RKO (cell line): ENCODE measurements around the gene MARK2.

Experiments used
- DNase-seq: peaks from one replicate; pipeline ENCODE4 v3.0.0-alpha.2; 2016; ENCODE audit warnings: low spot score

Gene MARK2

DNA sequence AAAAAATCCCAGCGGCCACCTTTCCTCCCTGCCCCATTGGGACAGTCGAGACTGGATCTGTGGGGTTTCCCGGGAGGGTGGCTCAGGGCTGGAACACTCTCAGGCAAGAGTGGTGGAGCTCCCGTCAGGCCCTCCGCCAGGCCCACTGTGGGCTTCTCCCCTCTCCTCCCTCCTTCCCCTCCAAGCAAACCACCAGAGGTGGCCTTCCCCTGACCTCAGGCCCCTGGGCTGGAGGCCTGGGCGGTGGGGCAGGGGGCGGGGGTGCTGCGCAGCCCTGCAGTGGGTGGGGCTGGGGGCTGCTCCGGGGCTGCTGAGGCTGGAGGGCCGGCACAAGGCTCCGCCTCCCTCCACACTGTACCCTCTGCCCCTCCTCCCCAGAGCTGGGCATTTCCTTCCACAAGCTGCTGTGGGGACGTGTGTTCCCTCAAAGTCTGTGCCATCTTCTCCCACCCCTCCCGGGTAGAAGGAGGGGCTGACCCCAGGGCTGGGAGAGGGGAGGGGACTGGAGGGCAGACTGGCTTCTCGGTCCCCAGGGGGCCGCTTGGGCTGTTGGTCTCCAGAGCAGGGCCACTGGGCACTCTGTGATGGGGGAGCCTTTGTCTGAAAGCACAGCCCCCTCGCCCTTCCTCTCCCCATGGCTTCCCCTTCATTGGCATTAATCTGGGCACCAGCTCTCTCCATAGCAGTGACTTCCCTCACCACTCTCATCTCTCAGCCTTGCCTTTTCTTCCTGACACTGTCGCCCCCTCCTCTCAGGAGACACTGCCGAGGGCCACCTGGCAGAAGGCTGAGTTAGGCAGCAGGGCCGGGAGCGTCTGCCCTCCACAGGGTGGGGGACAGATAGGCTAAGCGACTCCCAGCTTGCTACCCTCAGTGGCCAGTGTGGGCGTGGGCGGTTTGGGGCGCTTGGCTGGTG is 70.9 kb downstream of the MARK2 start:
- DNase-seq: no peak

DNA sequence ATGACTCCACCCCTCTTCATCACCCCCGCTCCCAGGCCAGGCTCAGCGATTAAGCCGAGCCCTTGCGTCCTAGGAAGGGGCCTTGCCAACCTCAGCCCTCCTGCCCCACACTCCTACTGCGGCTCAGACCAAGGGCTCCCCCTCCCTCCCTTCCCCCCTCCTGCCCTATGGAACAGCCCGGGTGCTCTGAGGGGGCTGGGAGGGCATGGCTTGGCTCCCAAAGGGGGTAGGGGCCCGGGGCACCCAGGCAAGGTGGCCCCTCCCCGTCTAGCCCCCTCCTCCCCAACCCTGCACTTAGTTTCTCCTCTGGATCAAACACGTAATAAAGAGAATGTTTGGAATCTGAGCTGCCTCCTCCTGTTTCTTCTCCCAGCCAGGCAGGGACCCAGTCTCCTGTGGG is 71.8 kb downstream of the MARK2 start:
- no peak for DNase-seq

DNA sequence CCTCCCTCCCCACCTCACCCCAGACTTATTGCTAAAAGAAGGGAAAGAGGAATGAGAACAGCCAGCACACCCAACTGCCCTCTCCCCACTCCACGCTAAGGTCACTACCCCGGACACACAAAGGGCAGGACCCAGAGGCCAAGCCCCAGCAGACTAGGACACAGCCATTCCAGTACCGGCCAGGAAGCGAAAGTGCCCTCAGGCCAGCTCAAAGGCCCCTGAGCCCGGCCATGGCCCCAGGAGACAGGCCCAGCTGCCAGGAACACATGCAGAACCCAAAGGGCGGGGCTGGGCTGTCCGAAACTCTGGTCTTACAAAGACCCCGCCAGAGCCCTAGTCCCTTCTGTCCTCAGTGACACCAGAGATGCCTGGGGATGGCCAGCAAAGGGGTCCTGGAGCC is 72.5 kb downstream of the MARK2 start:
- DNase-seq: no peak

DNA sequence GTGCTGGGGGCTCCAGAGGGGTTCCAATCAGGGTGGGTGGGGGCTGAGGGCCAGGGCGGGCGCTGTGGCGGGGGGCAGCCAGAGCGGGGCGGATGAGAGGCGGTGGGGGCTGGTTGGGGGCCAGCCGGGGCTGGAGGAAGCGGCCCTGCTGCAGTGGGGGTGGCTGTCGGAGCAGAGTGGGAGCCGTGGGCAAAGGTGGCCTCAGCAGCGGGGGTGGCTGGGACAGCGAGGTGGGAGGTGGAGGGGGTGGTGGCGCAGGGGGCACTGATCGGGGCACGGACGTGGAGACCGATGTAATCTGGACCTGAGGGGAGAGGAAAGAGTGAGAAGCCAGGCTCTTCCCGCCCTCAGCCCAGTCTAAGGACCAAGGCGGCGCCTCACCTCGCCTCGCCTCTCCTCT is 73.0 kb downstream of the MARK2 start:
- no peak for DNase-seq

GRCh38 chr11:63912678-63913077 is 73.8 kb downstream of the MARK2 start:
- DNase-seq: no peak

DNA sequence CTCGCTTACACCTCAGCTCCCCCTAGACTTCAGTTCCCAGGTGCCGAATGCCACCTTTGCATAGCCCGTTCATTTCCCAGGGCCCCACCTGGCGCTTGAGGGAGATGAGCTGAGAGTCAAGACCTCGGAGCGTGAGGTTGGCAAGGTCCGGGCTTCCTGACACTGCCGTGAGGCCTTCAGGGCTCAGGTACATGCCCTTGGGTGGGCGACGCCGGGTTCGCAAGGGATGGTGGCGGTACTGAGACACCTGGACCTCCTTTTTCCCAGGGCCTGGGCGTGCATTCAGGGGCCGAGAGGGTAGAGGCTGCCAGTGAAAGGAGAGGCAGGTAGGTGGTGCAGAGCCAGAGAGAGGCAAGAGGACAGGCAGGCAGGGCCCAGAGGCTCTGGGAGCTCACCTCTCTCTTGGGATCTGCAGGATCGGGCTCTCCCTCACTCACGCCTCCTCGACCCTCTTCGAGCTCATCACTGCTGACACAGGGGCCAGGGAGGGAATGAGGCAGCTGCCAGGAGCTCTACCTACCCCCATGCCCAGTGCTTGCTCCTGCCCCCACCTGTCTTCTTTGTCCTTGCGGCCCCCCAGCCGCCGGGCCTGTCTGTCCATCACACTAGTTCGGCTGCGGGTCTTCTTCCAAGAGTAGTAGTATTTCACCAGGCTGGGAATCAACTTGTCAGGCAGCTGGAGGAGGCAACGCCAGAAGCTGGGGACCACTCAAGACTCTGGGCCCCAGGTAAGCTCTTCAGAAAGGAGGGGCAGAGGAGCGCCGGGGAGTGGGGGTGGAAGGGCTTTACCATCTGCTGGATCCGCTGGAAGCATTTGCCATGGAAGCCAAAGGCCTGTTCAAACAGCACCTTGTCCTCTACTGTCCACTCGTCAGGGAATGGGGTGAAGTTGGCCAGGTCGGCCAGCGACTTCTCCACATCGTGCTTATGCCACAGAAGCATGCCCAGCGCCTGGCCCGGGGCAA is 75.2 kb downstream of the MARK2 start:
- DNase-seq: no peak

GRCh38 chr11:63914896-63915691 is 76.2 kb downstream of the MARK2 start:
- DNase-seq: no peak

DNA sequence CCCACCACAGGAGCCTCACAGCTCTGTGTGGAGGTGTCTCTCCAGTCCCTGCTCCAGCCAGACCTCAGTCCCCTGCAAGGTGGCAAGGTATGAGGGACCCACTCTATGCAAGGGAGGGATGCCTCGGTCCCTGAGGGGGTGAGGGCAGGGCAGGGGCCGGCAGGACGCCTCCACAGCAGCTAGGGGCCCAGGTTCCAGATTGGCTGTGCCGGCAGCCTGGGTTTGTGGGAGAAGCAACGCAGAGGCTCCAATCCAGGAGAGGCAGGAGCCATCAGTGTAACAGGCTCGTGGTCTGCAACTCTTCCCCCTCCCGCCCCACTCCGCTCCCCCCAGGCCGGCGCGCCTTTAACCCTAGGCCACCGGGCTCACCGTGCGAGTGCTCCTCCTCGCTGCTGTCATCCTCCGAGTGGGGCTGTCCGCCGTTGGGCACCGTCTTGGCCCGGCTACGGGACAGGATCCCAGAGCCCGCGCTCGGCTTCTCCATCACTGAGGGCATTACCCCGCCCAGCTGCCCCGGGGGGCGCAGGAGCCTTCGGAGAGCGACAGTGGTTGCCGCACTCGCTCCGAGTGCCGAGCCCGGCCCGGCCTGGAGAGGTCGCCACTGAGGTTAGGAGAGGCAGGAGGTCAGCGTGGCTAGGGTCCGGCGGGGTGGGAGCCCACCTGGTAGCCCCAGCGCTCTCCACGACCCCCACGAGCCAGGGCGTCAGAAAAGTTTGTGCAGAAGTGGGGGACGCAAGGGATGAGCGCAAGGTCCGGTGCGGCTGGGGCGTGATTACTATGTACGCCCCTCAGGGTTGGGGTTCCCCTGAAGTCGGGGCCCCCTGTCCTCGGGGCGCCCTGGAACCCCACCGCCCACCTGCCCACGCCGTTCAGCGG is 77.3 kb downstream of the MARK2 start:
- DNase-seq: peak; percentile 53

GRCh38 chr11:63916837-63917691 is 78.2 kb downstream of the MARK2 start, which contains the start of gene RCOR2:
Gene RCOR2, minus strand, starts transcription at chr11:63917164. Its CDS starts 708 bp downstream, at chr11:63916456.
- peak; percentile 85 for DNase-seq

GRCh38 chr11:63917692-63918506 is 79.0 kb downstream of the MARK2 start:
- DNase-seq: no peak

- DNase-seq: peak; percentile 39
These were observed 79.7 kb downstream of the MARK2 start for GRCh38 chr11:63918507-63919191.

DNA sequence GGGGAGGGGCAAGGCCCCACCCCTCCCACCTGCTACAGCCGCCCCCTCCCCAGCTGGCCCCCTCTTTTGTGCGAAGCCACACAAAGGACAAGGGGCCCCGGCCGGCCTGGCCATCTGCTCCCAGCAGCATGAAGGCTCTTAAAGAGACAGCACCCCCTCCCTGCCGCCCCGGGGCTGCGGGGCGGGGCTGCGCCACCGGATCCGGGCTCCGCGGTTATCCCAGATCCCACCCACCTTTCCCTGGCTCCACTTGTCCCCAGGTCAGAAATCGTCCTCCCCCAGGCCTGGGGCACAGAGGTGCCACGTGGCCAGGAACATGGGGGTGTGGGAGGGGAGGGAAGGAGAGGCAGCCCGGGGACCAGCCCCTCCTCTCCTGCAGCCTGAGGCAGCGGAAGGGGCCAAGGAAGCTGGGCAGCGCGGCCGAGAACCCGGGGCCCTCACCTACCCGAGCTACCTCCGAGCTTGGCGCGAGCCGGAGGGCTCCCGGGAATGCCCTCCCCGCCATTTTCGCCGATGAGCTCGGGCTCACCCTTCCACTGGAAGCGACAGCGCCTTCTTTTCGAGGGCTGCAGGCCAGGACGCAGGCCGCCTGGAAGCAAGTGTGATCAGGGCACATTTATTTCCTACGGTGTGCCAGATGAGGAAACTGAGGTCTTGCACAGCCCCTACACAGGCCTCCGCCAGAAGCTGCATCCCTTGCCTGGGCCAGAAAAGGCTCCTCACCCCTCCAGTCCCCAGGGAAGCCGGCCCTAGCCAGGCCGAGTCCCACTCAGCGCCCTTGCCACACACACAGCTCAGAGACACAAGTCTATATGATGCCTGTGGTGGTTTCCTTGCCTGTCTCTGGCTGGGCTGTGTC is 80.6 kb downstream of the MARK2 start:
- peak; percentile 78 for DNase-seq

- peak; percentile 62 for DNase-seq
These were observed 81.4 kb downstream of the MARK2 start for GRCh38 chr11:63920126-63920938.

- DNase-seq: no peak
These were observed 82.1 kb downstream of the MARK2 start for GRCh38 chr11:63920939-63921417.

DNA sequence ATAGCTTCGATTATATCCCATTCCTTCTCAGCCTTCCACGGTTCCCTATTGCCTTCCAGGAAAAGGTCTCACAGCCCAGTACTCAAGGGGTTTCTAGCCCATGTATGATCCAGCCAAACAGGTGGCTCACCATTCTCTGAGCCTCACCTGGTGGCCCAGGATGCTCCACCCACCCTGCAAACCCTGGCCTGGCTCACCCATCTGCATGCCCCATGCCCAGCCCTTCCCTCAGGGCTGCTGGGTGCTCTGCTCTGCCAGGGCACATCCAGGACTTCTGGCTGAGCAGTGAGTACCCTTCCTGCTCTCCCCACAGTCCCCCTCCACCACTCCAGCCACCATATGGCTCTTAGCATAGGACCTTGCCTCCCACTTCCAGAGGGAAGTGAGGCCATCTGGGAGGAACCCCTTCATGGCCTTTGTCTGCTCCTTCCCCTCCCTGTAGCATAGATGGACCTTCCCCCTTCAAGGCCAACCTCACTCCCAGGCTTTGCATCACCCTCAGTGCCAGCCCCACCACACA is 83.8 kb downstream of the MARK2 start:
- DNase-seq: no peak

- DNase-seq: no peak
These were observed 84.4 kb downstream of the MARK2 start for GRCh38 chr11:63923319-63923718.
